H1 (cell line): Measurements from ENCODE around the gene KLHDC4. TPM values are rescaled to one million over a fixed set of nuclear protein-coding genes. Genes with fewer than 3 reads are reported as not detected.
A peak's percentile ranks its signal among the peaks of the same experiment; 100 is the strongest.

ENCODE experiments used
- CTCF ChIA-PET: fragments of 300-600 bp; sonication (Branson Sonifier 250); formaldehyde crosslinking; loops from one replicate; lab custom pipeline; 2021; ENCODE audit not compliant: partially characterized antibody; lab: Charles Lee
- POLR2A ChIA-PET: fragments of 300-600 bp; sonication (Branson Sonifier 250); formaldehyde crosslinking; loops from one replicate; lab custom pipeline; 2021; ENCODE audit warnings: inconsistent platforms; ENCODE audit not compliant: partially characterized antibody; lab: Charles Lee
- DNase-seq, 2 experiments: peaks; one replicate each; pipeline versions ENCODE4 v3.0.0 to v3.0.0-alpha.2; 2010 to 2022; ENCODE audit warnings: low spot score in 2 of 2, low read depth in 1 of 2, mixed read lengths in 1 of 2
- FAIRE-seq: peaks from 2 replicates; lab custom pipeline; 2011; peaks lifted over from hg19 to GRCh38; lab: Jason Lieb, UNC
- H2AFZ ChIP-seq: 2 replicates; pipeline ENCODE4 v1.8.1; 2012; ENCODE audit warnings: low read length, inconsistent platforms
- H2AK5ac ChIP-seq: 2 replicates; pipeline ENCODE4 v1.6.1; 2013; ENCODE audit warnings: low read depth, low read length
- H2BK120ac ChIP-seq: replicated peaks from 2 replicates; pipeline ENCODE3; 2013; ENCODE audit warnings: low read depth, low read length, inconsistent platforms
- H2BK12ac ChIP-seq: 2 replicates; pipeline ENCODE4 v1.6.1; 2013; ENCODE audit warnings: low read depth, low read length
- H2BK15ac ChIP-seq: 2 replicates; pipeline ENCODE4 v1.6.1; 2013; ENCODE audit warnings: low read length
- H2BK20ac ChIP-seq: 2 replicates; pipeline ENCODE4 v1.6.1; 2013; ENCODE audit warnings: low read length
- H2BK5ac ChIP-seq: 2 replicates; pipeline ENCODE4 v1.6.1; 2013; ENCODE audit warnings: low read depth, low read length
- H3K14ac ChIP-seq: 2 replicates; pipeline ENCODE4 v1.6.1; 2013; ENCODE audit warnings: inconsistent platforms; ENCODE audit not compliant: insufficient read length
- H3K18ac ChIP-seq: 2 replicates; pipeline ENCODE4 v1.6.1; 2013; ENCODE audit warnings: low read length; ENCODE audit errors: extremely low read depth
- H3K23ac ChIP-seq: 2 replicates; pipeline ENCODE4 v1.6.1; 2013; ENCODE audit warnings: inconsistent platforms; ENCODE audit not compliant: insufficient read length
- H3K23me2 ChIP-seq: 2 replicates; pipeline ENCODE4 v1.6.1; 2013; ENCODE audit warnings: low read depth, low read length
- H3K27ac ChIP-seq: 2 replicates; pipeline ENCODE4 v1.6.1; 2011; ENCODE audit warnings: low read depth, low read length, inconsistent platforms
- H3K27me3 ChIP-seq, 4 experiments: replicated peaks in 1 of 4; 1 replicate in 1 of 4; 2 replicates in 3 of 4; pipeline versions ENCODE4 v1.6.1 to v1.8.1; 2011 to 2013; ENCODE audit warnings: low read length in 3 of 4, mild to moderate bottlenecking in 3 of 4, inconsistent platforms in 2 of 4, mixed read lengths in 2 of 4, moderate library complexity in 1 of 4; ENCODE audit not compliant: control insufficient read depth in 3 of 4, insufficient read depth in 3 of 4; ENCODE audit errors: extremely low read depth in 1 of 4
- H3K36me3 ChIP-seq, 4 experiments: 2 replicates each; pipeline versions ENCODE4 v1.6.1 to v1.8.1; 2011 to 2013; ENCODE audit warnings: mild to moderate bottlenecking in 4 of 4, low read length in 3 of 4, moderate library complexity in 2 of 4, control low read depth in 1 of 4, inconsistent platforms in 1 of 4; ENCODE audit not compliant: insufficient read depth in 4 of 4, control insufficient read depth in 2 of 4
- H3K4ac ChIP-seq: replicated peaks from 2 replicates; pipeline ENCODE3; 2013; ENCODE audit warnings: low read length, low read depth, mixed read lengths, inconsistent platforms; ENCODE audit not compliant: insufficient read length
- H3K4me1 ChIP-seq, 4 experiments: replicated peaks in 1 of 4; 1 replicate in 1 of 4; 2 replicates in 3 of 4; pipeline versions ENCODE4 v1.6.1 to v1.8.1; 2011 to 2013; ENCODE audit warnings: low read length in 3 of 4, inconsistent platforms in 2 of 4, mixed read lengths in 1 of 4; ENCODE audit not compliant: insufficient read depth in 4 of 4, control insufficient read depth in 3 of 4
- H3K4me2 ChIP-seq, 2 experiments: 2 replicates each; pipeline versions ENCODE4 v1.6.1 to v1.8.1; 2011 to 2013; ENCODE audit warnings: low read depth in 2 of 2, low read length in 2 of 2, control low read depth in 1 of 2, inconsistent platforms in 1 of 2, mild to moderate bottlenecking in 1 of 2; ENCODE audit not compliant: insufficient read depth in 1 of 2
- H3K4me3 ChIP-seq, 4 experiments: fragments of 200-600, 300-600 bp in 1 of 4; sonication (generic), shearing (Covaris generic), sonication (Bioruptor Twin) in 1 of 4; 2 replicates each; pipeline versions ENCODE4 v1.5.1 to v1.8.1; 2011 to 2016; ENCODE audit warnings: low read length in 4 of 4, low read depth in 3 of 4, control low read depth in 2 of 4, inconsistent platforms in 2 of 4, mild to moderate bottlenecking in 2 of 4, mixed read lengths in 1 of 4, moderate library complexity in 1 of 4; ENCODE audit not compliant: insufficient read depth in 2 of 4; ENCODE audit errors: extremely low read depth in 1 of 4
- H3K56ac ChIP-seq: replicated peaks from 2 replicates; pipeline ENCODE3; 2013; ENCODE audit warnings: low read depth, mild to moderate bottlenecking, mixed read lengths, low read length, inconsistent platforms; ENCODE audit not compliant: insufficient read length
- H3K79me1 ChIP-seq: 2 replicates; pipeline ENCODE4 v1.6.1; 2013; ENCODE audit warnings: low read depth, low read length, control low read depth
- H3K79me2 ChIP-seq, 2 experiments: 2 replicates each; pipeline versions ENCODE4 v1.6.1 to v1.8.1; 2012 to 2013; ENCODE audit warnings: low read length in 2 of 2, mild to moderate bottlenecking in 2 of 2, inconsistent platforms in 1 of 2; ENCODE audit not compliant: insufficient read depth in 2 of 2, control insufficient read depth in 1 of 2
- H3K9ac ChIP-seq, 4 experiments: replicated peaks in 1 of 4; 1 replicate in 1 of 4; 2 replicates in 3 of 4; pipeline versions ENCODE4 v1.6.1 to v1.8.1; 2011 to 2013; ENCODE audit warnings: low read depth in 3 of 4, low read length in 3 of 4, control low read depth in 2 of 4, mild to moderate bottlenecking in 2 of 4, moderate library complexity in 2 of 4, inconsistent platforms in 1 of 4; ENCODE audit errors: extremely low read depth in 1 of 4
- H3K9me3 ChIP-seq, 2 experiments: 2 replicates each; pipeline versions ENCODE4 v1.6.1 to v1.8.1; 2012 to 2013; ENCODE audit warnings: mild to moderate bottlenecking in 2 of 2, moderate library complexity in 2 of 2, control low read depth in 1 of 2, inconsistent platforms in 1 of 2, low read depth in 1 of 2, low read length in 1 of 2, mixed read lengths in 1 of 2; ENCODE audit not compliant: insufficient read depth in 2 of 2
- H4K20me1 ChIP-seq, 2 experiments: replicated peaks in 1 of 2; 2 replicates each; pipeline versions ENCODE3 to v1.8.1; 2011 to 2013; ENCODE audit warnings: inconsistent platforms in 2 of 2, low read length in 2 of 2, mild to moderate bottlenecking in 1 of 2; ENCODE audit not compliant: insufficient read depth in 2 of 2, control insufficient read depth in 1 of 2
- H4K5ac ChIP-seq: 2 replicates; pipeline ENCODE4 v1.6.1; 2013; ENCODE audit warnings: low read length, low read depth, mixed read lengths, inconsistent platforms; ENCODE audit not compliant: insufficient read length
- H4K8ac ChIP-seq: 2 replicates; pipeline ENCODE4 v1.8.0; 2013; ENCODE audit warnings: mild to moderate bottlenecking, moderate library complexity, low read length, inconsistent platforms; ENCODE audit not compliant: insufficient read depth; ENCODE audit errors: extremely low read depth
- H4K91ac ChIP-seq: replicated peaks from 2 replicates; pipeline ENCODE3; 2013; ENCODE audit warnings: low read length, mixed read lengths, inconsistent platforms; ENCODE audit not compliant: insufficient read length
- NANOG ChIP-seq: IDR thresholded peaks from 2 replicates; pipeline ENCODE4 v1.6.1; 2011; ENCODE audit warnings: low read length, low read depth, mild to moderate bottlenecking, inconsistent platforms; ENCODE audit not compliant: insufficient read depth, poor library complexity, severe bottlenecking
- WGBS, 2 experiments: shearing (Covaris generic) in 1 of 2; methylation state at CpG; one replicate each; pipeline versions ENCODE4 v1.1.6 to v1.1.7; 2013 to 2015; ENCODE audit warnings: low lambda C conversion rate in 2 of 2, mixed read lengths in 2 of 2, inconsistent platforms in 1 of 2, low coverage in 1 of 2, missing lambda C conversion rate in 1 of 2; ENCODE audit not compliant: insufficient replicate concordance in 2 of 2, insufficient coverage in 1 of 2, insufficient read length in 1 of 2; ENCODE audit errors: extremely low coverage in 1 of 2, missing lambda C conversion rate in 1 of 2; 5-methylcytosine and 5-hydroxymethylcytosine counted together
- polyA plus RNA-seq, 7 experiments: library from polyadenylated mRNA; depleted of rRNA in 3 of 7; stranded (reverse) in 5 of 7; unstranded in 2 of 7; fragments of >200 nt in 5 of 7; fragments of 200-250 nt in 2 of 7; gene quantifications; 1 replicate in 5 of 7; 2 replicates in 1 of 7; 4 replicates in 1 of 7; pipeline versions ENCODE4 v1.2.1 to v1.2.3, GENCODE V29; 2011 to 2013; ENCODE audit warnings: missing spikeins in 2 of 7, mixed read lengths in 2 of 7
- total RNA-seq: library from RNA; stranded (reverse); fragmentation: NEBNext Ultra II Directional; extraction: Animal tissue kit (Norgen Biotek cat#: 25700); gene quantifications from 2 replicates; pipeline ENCODE4 v1.2.1, GENCODE V29; 2021
- TF ChIP-seq, protein P1 (sequence below): IDR thresholded peaks from 2 replicates; pipeline ENCODE4 v1.6.1; 2012; ENCODE audit warnings: inconsistent platforms
- TF ChIP-seq, protein P2 (sequence below): IDR thresholded peaks from 2 replicates; pipeline ENCODE4 v1.6.1; 2012; ENCODE audit warnings: inconsistent platforms

KLHDC4 gene
- total and polyA plus RNA-seq, 2 of the 8 experiments (the other 6 are each of a cell fraction or from before 2014, with no cell fraction given) = 23.7 to 63.9 TPM

DNA sequence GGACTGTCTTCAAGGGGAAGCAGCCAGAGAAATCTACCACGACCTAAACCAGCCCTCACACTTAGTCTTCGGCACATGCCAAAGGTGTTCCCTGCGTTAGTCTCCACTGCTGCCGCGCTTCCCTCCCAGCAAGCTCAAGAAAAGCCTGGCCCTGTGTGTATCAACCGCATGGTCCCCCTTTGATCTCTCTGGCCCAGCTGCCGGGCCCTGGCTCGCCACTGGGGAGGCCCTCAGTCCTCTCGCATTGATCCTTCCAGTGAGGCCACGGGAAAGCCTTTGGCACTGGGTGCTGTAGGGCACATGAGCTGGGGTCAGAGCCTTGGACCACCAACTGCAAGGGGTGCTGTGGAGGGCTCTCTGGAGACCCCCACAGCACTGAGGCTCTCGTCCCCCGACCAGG is 29.6 kb upstream of the KLHDC4 start:
- H3K4ac ChIP-seq = no peak overlapping the region
- POLR2A ChIA-PET = interaction anchor here (1.7 kb wide), 1 partner anchor 11 kb away, joined by 5 read pairs; no protein-coding TSS in a partner anchor
- H3K23me2 ChIP-seq = no peaks in the 10 kb centered on the region
- no peaks in the 10 kb centered on the region for H3K27me3 ChIP-seq
- no peak for DNase-seq
- H3K4me3 ChIP-seq = no peak overlapping the region
- no peak overlapping the region for H2AK5ac ChIP-seq
- no peak overlapping the region for H4K8ac ChIP-seq
- H2BK12ac ChIP-seq = no peak overlapping the region
- no peaks in the 10 kb centered on the region for H3K79me2 ChIP-seq
- H2BK20ac ChIP-seq = no peak overlapping the region
- no peak overlapping the region for H3K4me2 ChIP-seq
- no peak overlapping the region for H2AFZ ChIP-seq
- no peak overlapping the region for H2BK15ac ChIP-seq
- H4K5ac ChIP-seq = no peak overlapping the region
- H3K18ac ChIP-seq = no peak overlapping the region
- H3K4me1 ChIP-seq = no peaks in the 10 kb centered on the region
- H2BK5ac ChIP-seq = no peak overlapping the region; the same call in 1 of the 2 replicates
- 77% methylated on average over 12 of the region's 12 CpGs; no CpG with 5 or more reads in 1 of the 2 experiments for WGBS, 2 experiments
- H4K91ac ChIP-seq = no peak overlapping the region
- H3K14ac ChIP-seq = no peak overlapping the region
- H3K36me3 ChIP-seq = no peaks in the 10 kb centered on the region
- no peak overlapping the region for H3K9ac ChIP-seq
- H3K27ac ChIP-seq = no peak overlapping the region
- no peak for FAIRE-seq
- no peaks in the 10 kb centered on the region for H3K9me3 ChIP-seq
- H2BK120ac ChIP-seq = no peak overlapping the region
- no peaks in the 10 kb centered on the region for H3K79me1 ChIP-seq
- H3K23ac ChIP-seq = no peak overlapping the region
- H4K20me1 ChIP-seq = no peaks in the 10 kb centered on the region
- no peak overlapping the region for H3K56ac ChIP-seq
- CTCF ChIA-PET = interaction anchor here (0.8 to 3.9 kb wide), 6 partner anchors 11 to 146 kb away, joined by 3 to 24 read pairs (median 8); no protein-coding TSS in a partner anchor
- TF ChIP-seq NANOG = no peak
- TF ChIP-seq, protein P1, sequence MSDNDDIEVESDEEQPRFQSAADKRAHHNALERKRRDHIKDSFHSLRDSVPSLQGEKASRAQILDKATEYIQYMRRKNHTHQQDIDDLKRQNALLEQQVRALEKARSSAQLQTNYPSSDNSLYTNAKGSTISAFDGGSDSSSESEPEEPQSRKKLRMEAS = 0 out of 2 replicates have a peak, but pooled peaks have one; percentile 30
- TF ChIP-seq, protein P2, sequence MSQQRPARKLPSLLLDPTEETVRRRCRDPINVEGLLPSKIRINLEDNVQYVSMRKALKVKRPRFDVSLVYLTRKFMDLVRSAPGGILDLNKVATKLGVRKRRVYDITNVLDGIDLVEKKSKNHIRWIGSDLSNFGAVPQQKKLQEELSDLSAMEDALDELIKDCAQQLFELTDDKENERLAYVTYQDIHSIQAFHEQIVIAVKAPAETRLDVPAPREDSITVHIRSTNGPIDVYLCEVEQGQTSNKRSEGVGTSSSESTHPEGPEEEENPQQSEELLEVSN = peak; percentile 52
